GM21825 (cell line): ENCODE measurements around the gene ACTL8.

Source experiments
- ATAC-seq: cut with Tn5 transposase; IDR thresholded peaks from one replicate; pipeline ENCODE4 v1.9.1; 2021; ENCODE audit warnings: mild to moderate bottlenecking, moderate library complexity; ENCODE audit not compliant: unreplicated experiment

The ACTL8 gene

DNA sequence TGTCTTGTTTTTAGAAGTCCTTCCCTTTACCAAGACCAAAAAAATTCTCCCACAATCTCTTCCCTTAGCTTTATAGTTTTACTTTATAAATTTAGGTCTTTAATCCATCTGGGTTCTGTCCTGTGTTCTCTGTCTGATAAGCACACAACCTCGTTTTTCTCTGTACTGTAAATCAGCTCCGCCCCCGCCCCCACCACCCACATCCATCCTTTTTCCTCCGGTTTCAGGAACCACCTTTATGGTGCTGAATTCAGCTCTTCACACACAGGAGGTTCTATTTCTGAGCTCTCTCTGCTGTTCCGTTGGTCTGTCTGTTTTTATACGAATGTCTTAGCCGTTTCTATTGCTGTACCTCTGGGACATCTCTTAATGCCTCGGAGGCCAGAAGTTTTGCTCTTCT is 44.5 kb downstream of the ACTL8 start:
- no peak for ATAC-seq

DNA sequence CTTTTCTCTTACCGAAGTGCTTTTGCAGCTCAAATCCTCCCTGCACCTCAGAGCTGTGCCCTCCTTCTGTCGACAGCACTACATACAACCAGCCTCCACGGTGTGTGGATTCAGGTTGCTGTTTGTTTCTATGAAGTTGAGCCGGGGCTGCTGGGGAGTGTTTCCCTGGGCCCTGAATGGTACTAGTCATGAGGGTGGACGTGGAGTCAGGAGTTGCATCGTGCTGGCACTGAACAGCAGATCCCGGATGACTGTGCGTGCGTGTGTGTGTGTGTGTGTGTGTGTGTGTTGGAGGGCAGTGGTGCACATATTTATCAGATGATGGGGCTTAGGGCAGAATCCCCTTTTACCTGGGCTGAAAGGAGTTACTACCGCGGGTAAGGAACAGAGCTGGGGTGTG is 47.0 kb downstream of the ACTL8 start:
- ATAC-seq: no peak

DNA sequence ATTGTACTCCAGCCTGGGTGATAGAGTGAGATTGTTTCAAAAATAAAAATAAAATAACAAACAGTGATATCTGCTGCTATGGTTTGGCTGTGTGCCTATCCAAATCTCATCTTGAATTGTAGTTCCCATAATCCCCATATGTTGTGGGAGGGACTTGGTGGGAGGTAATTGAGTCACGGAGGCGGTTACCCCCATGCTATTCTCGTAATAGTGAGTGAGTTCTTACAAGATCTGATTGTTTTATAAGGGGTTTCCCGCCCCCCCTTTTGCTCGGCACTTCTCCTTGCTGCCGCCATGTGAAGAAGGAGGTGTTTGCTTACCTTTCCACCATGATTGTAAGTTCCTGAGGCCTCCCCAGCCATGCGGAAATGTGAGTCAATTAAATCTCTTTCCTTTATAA is 47.8 kb downstream of the ACTL8 start:
- no peak for ATAC-seq

DNA sequence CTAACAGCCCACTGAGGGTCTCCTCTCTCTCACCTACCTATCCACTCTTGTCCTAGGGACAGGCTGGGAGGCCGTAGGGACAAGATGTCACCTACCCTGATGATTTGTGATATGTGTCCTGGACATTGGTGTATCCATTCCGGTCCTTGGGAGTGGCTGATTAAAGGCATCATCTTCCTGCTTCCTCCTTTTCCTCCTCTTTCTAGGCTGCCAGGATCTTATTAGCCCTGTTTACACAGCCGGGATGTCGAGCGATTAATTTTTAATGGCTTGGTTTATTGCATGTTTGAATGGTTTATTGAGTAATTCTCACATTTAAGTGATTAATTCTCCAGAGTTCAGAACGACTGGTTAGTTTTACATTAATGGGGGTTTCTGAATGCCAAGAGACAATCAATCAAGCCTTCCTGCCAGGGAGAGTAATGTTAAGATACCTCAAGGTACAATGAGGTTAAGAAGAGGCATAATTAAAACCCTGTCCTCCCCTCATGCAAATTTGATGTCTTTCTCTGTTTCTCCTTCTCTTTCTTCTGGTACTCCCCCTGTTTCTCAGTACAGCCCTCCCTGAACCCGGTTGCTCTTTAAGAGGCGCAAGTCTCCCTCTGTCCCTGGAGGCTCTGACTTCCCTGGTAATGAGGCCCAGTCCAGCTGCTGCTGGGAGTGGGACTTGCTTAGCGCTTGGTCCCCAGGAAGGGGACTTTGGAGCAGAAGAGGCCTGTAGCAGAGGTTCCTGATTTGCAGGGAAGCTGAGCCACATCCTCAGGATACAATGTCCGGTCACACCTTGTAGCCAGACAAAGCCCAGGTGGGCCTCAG is 50.9 kb downstream of the ACTL8 start:
- no peak for ATAC-seq

DNA sequence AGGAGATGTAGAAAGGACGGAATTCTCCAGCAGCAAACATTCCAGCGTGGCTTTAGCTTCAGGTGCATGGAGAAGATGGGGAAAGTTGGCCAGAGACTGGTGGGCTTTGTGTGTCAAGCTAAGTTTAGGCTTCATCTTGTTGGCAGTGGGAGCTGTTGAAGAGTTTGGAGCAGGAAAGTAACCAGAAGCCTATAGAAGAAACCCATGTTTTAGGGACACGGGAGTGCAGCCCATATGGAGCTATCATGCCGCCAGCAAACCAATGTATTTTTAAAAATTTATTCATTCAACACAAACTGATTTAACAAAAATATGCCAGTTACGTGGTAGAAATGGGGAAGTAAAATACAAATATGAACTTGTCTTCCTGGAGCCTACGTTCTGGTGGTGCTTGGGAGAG is 53.7 kb downstream of the ACTL8 start:
- ATAC-seq: no peak

DNA sequence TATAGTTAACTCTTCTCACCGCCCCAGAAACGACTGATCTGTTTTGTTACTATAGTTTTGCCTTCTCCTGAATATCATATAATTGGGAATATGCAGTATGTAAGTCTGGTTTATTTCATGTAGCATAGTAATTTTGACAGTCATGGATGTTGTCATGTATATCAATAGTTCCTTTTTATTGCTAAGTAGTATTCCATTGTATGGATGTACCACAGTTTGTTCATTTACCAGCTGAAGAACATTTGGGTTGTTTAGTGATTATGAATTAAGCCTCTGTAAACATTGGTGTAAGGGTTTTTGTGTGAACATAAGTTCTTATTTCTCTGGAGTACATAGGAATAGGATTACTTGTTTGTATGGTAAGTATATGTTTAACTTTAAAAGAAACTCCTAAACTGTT is 55.5 kb downstream of the ACTL8 start:
- ATAC-seq: no peak

DNA sequence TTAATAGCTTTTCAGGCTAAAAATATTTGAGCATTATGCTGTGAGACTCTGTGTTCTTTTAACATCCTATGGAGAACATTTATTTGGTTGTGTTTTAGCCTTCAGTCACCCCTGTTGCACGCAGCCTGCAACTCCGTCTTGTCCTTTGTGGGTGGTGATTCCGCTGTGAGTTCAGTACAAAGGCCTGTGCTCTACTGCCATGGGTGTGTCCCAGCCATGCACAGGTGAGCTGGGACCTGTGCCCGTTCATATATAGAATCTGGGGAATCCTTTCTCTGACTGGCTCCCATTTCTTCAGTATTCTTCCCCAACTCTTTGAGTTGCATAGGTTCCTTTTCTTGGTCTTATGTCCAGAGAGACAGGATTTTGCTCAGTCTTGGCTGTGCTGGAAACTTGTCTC is 61.4 kb downstream of the ACTL8 start:
- no peak for ATAC-seq

DNA sequence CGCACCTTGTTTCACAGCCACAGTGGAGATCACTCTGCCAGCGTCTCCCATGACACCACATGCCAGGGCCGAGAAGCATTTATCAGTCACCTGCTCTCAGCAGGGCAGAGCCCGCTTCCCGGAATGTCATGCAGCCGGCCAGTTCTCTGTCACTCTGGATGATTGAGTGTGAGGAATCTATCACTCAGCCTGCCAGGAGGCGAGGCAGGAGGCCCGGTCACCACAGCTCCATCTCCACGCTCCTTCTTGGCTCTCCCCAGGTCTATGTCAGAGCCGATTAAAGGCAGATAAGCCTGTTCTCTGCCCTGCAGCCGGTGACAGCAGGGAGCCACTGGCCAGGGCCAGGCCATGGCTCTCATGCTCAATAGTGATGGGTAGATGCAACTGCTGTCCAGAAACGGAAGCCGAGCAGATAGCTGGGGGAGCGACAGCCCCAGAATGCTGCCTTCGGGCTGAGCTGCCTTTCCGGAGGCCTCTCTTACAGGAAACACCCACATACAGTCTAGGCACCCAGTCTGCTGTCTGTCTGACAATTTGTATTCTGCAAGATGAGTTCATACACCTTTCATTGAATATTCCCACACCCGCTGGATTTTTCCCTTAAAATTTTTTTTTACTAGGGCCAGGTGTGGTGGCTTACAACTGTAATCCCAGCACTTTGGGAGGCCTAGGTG is 64.1 kb downstream of the ACTL8 start:
- ATAC-seq: no peak

DNA sequence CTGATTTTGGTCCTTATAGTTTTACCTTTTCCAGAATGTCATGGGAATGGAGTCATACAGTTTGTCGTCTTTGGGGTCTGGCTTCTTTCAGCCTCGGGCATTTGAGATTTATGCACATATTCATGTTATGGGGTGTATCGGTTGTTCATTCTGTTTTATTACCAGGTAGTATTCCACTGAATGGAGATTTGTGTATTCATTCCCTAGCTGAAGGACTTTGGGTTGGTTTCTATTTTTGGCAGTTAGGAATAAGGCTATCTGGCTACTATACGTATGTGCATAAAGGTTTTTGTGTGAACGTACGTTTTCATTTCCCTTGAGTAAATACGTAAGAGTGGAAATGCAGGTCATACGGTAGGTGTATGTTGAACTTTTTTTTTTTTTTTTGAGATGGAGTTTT is 65.1 kb downstream of the ACTL8 start:
- no peak for ATAC-seq

DNA sequence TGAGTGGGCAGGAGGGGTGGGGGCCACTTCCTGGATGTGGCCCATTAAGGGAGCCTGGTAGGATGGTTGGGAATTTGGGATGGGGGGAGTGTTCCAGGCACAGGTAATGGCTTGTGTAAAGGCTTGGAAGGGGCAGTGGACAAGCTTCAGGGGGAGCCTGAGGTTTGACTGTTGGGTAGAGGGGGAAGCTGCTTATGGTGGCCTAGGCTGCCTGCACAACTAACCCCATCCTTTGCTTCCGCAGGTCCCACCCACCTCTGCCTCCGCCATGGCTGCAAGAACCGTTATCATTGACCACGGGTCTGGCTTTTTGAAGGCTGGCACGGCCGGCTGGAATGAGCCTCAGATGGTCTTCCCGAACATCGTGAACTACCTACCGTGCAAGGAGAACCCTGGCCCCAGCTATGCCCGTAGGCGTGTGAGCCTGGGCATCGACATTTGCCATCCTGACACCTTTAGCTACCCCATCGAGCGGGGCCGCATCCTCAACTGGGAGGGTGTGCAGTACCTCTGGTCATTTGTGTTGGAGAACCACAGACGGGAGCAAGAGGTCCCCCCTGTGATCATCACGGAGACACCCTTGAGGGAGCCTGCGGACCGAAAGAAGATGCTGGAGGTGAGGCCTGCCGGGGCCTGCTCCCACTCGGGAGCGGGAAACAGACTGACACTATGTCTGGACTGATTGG is 67.8 kb downstream of the ACTL8 start:
- no peak for ATAC-seq

DNA sequence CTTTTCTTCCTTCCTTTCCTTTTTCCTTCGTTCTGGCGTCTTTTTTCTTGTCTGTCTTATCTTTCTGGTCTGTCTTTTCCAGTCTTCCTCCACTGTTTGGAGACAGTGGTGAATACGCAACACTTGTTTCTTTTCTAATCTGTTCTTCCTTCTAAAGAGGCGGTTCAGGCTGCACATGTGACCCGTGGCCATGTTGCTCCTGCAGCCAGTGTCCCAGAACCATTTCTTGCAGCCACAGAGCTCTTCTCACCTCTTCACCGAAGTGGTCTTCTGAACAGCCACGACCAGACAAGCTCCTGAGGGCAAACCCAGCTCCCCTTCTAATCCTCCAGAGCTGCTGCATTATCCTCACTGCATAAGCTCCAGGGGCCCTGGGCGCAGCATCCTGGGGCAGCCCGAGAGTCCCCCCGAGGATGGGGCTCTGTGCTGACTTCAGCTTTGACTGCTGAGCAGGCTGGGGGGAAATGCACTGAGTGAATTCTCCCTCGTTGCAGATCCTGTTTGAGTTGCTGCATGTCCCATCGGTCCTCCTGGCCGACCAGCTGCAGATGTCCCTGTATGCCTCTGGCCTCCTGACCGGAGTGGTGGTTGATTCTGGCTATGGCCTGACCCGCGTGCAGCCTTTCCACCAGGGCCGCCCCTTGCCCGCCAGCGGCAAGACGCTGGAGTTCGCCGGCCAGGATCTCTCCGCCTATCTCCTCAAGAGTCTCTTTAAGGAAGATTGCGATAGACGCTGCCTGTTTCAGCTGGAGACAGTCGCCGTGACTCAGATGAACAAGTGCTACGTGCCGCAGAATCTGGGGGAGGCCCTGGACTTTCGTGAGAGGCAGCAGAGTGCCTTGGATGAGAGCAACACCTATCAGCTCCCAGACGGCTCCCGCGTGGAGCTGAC is 70.4 kb downstream of the ACTL8 start:
- ATAC-seq: no peak

DNA sequence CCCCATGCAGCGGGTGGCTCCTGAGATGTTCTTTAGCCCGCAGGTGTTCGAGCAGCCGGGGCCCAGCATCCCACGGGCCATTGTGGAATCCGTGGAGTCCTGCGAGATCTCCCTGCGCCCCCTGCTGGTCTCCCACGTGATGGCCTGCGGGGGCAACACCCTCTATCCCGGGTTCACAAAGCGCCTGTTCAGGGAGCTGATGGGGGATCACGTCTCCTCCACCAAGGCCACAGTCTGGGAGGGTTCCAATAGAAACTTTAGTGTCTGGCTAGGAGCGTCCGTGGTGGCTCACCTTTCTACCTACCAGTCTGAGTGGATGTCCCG is 71.0 kb downstream of the ACTL8 start:
- ATAC-seq: no peak

DNA sequence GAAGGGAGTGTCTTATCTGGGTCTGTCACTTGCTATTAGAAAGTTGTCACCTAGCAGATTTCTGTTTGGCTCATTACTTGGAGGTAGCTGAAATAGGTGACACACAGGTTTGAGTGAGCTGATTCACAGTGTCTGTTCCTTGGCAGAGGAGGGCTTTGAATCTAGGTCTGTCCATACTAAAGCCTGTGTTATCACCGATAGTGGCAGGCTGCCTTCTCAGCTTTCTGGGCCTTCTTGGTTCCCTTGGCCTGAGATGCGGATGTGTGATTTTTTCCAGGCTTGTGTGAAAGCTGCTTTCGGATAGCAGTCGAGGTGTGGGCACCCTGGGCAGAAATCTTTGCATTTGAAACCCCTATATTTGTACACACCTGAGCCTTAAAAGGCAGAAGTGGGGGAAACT is 73.9 kb downstream of the ACTL8 start:
- no peak for ATAC-seq

DNA sequence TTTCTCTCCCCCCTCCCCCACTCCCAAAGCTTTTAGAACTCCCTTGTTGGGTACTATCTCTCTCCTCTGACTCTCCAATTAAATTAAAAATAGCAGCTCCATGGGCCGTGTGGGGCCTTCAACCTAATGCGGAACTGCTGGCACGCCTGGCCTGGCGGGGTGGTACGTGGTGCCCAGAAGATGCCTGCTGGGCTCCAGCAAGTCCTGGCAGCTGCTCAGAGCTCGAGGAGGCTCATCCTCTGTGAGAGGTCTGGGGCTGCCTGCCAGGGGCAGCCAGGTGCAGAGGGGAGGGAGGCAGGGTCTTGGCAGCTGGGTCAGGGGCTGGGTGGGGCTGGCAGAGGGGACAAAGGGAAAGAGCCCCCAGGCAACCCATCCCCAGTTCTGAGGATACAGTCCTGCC is 74.4 kb downstream of the ACTL8 start:
- no peak for ATAC-seq

DNA sequence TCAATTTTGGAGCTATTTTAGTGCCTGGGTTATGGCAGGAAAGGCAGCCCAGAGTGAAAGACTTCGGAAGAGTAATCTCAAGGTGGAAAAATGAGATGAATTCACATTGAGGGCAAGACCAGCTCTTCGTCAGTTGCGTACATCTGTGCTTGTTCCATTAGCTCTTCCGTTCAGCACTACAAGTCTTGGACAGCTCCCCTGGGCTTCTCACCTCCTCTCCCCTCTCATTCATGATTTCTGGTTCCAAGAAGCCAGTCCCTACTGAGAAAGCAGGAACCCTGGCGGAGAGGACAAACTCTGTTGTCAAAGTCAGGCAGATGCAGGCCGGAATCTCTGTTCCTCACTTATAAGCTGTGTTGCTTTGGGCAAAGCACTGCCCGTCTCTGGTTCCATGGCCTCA is 76.5 kb downstream of the ACTL8 start:
- no peak for ATAC-seq

DNA sequence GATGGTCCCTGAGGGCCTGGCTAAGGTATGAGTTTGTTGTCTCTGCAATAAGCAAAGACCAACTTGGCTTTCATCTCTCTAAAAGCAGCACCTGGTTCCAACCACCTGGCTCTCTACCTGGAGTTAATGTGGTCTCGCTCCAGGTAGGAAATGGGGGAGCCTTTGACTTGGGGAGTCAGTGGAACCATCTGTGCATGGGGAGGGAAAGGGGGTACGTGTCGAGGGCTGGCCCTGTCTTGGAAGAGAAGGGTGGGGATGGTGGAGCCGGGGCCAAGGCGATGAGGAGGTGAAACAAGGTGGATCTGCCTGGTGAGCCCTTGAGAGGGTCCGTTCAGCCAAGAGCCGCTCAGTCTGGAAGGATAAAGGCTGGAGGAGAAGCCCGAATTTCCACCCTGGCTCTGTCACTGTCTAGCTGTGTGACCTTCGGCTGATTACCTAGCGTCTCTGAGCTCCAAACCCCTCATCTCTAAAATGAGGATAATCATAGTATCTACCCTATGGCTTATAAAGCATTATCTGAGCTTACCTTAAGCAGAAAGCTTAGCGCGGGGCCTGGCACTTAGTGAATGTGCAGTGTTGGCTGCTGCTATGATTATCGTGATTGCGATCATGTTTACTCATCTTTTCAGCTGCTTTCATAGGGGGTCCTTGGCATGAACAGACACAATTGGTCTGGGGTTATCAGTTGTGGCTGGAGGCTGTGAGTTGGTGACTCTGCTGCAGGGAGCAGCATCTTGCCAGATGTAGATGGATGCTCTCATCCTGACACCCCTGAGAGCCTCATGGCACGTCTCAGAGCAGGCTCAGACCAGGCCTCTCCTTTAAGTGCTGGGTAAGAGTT is 78.7 kb downstream of the ACTL8 start:
- no peak for ATAC-seq

DNA sequence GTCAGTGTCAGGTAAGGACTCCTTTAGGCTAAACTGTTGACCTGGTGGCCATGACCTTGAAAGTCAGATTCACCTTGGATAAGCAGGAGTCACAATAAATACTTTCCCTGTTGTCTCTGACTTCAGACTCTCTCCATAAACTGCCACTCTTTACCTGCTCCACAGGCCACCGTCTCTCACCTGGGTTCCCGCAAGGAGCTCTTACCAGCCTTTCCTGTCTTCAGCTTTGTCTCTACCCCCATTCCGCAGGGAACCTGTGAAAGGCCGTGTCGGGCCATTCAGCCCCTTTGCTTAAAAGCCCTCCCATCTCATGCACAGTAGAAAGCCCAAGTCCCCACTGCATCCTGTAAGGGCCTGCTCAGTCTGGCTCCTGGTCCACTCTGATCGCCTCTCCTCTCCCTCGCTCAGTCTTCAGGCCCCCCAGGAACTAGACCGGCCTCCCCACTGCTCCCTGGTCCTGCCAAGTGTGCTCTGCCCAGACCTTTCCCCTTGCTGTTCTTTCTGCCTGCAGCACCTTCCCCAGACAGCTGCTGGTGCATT is 79.5 kb downstream of the ACTL8 start:
- ATAC-seq: no peak

DNA sequence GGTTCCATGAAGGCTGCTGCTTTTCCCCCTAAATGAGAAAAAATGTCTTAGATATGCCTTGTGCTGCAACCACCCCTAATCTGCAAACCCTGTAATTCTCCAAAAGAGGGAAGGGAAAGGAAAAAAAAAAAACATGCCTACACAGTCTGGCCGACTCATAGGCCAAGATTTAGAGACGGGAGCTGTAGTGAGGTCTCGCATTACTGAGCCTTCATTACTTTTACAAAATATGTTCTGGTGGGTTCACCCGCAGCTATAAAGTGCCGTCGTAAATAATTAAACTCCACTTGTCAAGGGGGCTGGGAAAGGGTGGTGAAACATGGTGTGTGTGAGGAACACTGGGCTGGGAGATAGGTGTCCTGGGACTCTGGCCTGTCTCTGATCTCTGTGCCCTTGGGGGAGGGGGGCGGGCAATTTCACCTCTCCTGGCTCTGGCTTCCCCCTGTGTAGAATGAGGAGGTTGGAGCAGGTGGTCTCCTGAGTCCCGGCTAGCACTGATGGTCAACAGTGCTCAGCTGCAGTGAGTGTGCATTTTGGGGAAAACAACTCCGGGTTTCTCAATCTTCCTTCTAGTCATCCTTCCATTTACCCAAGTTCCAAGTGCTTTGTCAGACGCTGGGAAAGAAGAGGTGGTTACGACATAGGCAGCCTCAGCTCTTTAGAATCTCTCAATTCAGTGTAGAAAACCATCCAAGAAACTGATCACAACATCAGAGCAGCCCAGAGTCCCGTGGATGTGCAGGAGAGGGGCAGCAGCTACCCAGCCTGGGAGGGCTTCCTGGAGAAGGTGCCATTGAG is 82.3 kb downstream of the ACTL8 start:
- no peak for ATAC-seq

DNA sequence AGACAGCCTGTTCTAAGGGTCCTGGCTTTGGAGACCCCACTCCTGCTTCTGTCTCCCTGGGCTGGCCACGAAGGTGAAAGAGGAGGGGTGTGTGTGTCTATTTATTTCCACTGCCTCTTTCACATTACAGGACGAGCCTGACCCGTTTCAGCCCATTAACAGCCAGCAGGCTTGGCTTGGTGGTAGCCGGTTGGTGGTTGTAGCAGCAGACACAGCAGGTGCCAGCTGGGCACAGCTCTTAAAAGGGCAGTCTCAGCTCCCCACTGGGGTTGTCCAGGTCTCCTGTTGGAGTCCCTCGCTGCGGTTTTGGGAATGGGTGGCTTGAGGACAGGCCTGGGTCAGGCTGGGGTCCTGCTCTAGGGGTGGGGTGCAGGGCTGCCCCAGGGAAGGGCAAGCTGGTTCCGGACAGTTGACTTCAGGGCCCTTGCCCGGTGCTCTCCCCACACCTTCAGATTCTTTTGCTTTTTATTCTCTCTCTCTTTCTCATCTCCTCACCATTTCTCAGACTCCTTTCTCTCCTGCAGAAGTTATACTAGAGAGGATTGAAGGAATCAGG is 84.6 kb downstream of the ACTL8 start:
- no peak for ATAC-seq
